GM23338 (cell line): ENCODE results near the gene ZBTB37. TPM values are rescaled to one million over a fixed set of nuclear protein-coding genes. Genes with fewer than 3 reads are reported as not detected.
A peak's percentile ranks its signal among the peaks of the same experiment; 100 is the strongest.

ENCODE experiments used
- ATAC-seq: fragments of 200-7000 bp; cut with Tn5 transposase; 3 replicates; pipeline ENCODE4 v1.9.1; 2020
- DNase-seq: peaks from one replicate; pipeline ENCODE4 v3.0.0-alpha.2; 2015; ENCODE audit warnings: low spot score
- H2AFZ ChIP-seq: fragments of 200-600 bp; sonication (generic); 2 replicates; pipeline ENCODE4 v1.8.0; 2016; ENCODE audit warnings: antibody characterized with exemption, mild to moderate bottlenecking, moderate library complexity
- H3F3A ChIP-seq: fragments of 200-600 bp; sonication (generic); replicated peaks from 2 replicates; pipeline ENCODE4 v1.8.0; 2017; ENCODE audit warnings: antibody characterized with exemption, mixed run types, low read depth
- H3K27ac ChIP-seq: fragments of 200-600 bp; sonication (generic); 2 replicates; pipeline ENCODE4 v1.6.1; 2016; ENCODE audit warnings: low read depth
- H3K27me3 ChIP-seq: fragments of 200-600 bp; sonication (generic); 2 replicates; pipeline ENCODE4 v1.8.0; 2016; ENCODE audit warnings: mild to moderate bottlenecking, mixed run types, moderate library complexity; ENCODE audit not compliant: insufficient read depth
- H3K36me3 ChIP-seq: fragments of 200-600 bp; sonication (generic); 2 replicates; pipeline ENCODE4 v1.8.0; 2016; ENCODE audit warnings: mild to moderate bottlenecking; ENCODE audit not compliant: insufficient read depth
- H3K4me1 ChIP-seq: fragments of 200-600 bp; sonication (generic); 2 replicates; pipeline ENCODE4 v1.8.0; 2016; ENCODE audit warnings: mild to moderate bottlenecking, moderate library complexity; ENCODE audit not compliant: insufficient read depth
- H3K4me2 ChIP-seq: fragments of 200-600 bp; sonication (generic); 2 replicates; pipeline ENCODE4 v1.7.1; 2017; ENCODE audit warnings: mixed run types
- H3K4me3 ChIP-seq: fragments of 200-600 bp; sonication (generic); 2 replicates; pipeline ENCODE4 v1.6.1; 2016; ENCODE audit warnings: mixed run types
- H3K79me2 ChIP-seq: fragments of 200-600 bp; sonication (generic); replicated peaks from 2 replicates; pipeline ENCODE4 v1.8.0; 2017; ENCODE audit warnings: mild to moderate bottlenecking; ENCODE audit not compliant: insufficient read depth
- H3K9me2 ChIP-seq: fragments of 200-600 bp; sonication (generic); 2 replicates; pipeline ENCODE4 v1.8.0; 2017; ENCODE audit not compliant: insufficient read depth
- H4K20me1 ChIP-seq: fragments of 200-600 bp; sonication (generic); replicated peaks from 2 replicates; pipeline ENCODE4 v1.8.0; 2017; ENCODE audit warnings: mild to moderate bottlenecking; ENCODE audit not compliant: insufficient read depth
- H3K27ac Mint-ChIP-seq: 2 replicates; pipeline ENCODE4 v1.8.0; 2020; ENCODE audit warnings: inconsistent platforms, mild to moderate bottlenecking, moderate library complexity, mixed read lengths
- H3K27me3 Mint-ChIP-seq: 3 replicates; pipeline ENCODE4 v1.8.0; 2022; ENCODE audit warnings: low read depth, mild to moderate bottlenecking, moderate library complexity, mixed read lengths, inconsistent platforms; ENCODE audit not compliant: insufficient read depth, poor library complexity
- H3K36me3 Mint-ChIP-seq: 3 replicates; pipeline ENCODE4 v1.8.0; 2021; ENCODE audit warnings: low read depth, mild to moderate bottlenecking, inconsistent platforms, moderate library complexity, mixed read lengths
- H3K4me1 Mint-ChIP-seq: 3 replicates; pipeline ENCODE4 v1.8.0; 2020; ENCODE audit warnings: mild to moderate bottlenecking, inconsistent platforms, mixed read lengths
- H3K4me3 Mint-ChIP-seq: 3 replicates; pipeline ENCODE4 v1.8.0; 2021; ENCODE audit warnings: moderate library complexity, mild to moderate bottlenecking, inconsistent platforms, mixed read lengths
- H3K9me3 Mint-ChIP-seq: 3 replicates; pipeline ENCODE4 v1.8.0; 2020; ENCODE audit warnings: moderate library complexity, mild to moderate bottlenecking, inconsistent platforms, mixed read lengths
- CREB1 ChIP-seq: fragments of 250-450 bp; sonication (Bioruptor Pico); IDR thresholded peaks from 2 replicates; pipeline ENCODE4 v1.5.0; 2020; ENCODE audit warnings: low read depth, mild to moderate bottlenecking, moderate library complexity
- CTCF ChIP-seq, 2 experiments: fragments of 200-600 bp in 1 of 2; sonication (generic) in 1 of 2; conservative IDR thresholded peaks; 2 replicates each; pipeline versions ENCODE4 v1.5.1 to v1.6.1; 2016 to 2017; ENCODE audit warnings: antibody characterized with exemption in 2 of 2, low read depth in 2 of 2, mild to moderate bottlenecking in 2 of 2, moderate library complexity in 1 of 2
- EZH2 ChIP-seq: fragments of 200-600 bp; sonication (generic); IDR thresholded peaks from one replicate; pipeline ENCODE4 v1.8.0; 2017; ENCODE audit warnings: antibody characterized with exemption, mild to moderate bottlenecking, low read depth; ENCODE audit not compliant: unreplicated experiment
- EZH2phosphoT487 ChIP-seq: fragments of 200-600 bp; sonication (generic); IDR thresholded peaks from one replicate; pipeline ENCODE4 v1.8.1; 2018; ENCODE audit warnings: antibody characterized with exemption; ENCODE audit not compliant: unreplicated experiment
- JUNB ChIP-seq: IDR thresholded peaks from one replicate; pipeline ENCODE4 v1.6.1; 2016; ENCODE audit warnings: antibody characterized with exemption; ENCODE audit not compliant: unreplicated experiment
- NANOG ChIP-seq: IDR thresholded peaks from 2 replicates; pipeline ENCODE4 v1.6.1; 2016; ENCODE audit warnings: antibody characterized with exemption, borderline replicate concordance
- POLR2AphosphoS5 ChIP-seq: IDR thresholded peaks from 2 replicates; pipeline ENCODE4 v1.6.1; 2016; ENCODE audit warnings: antibody characterized with exemption, low read depth
- ZNF114 ChIP-seq: fragments of 250-450 bp; sonication (Bioruptor Pico); IDR thresholded peaks from 2 replicates; pipeline ENCODE4 v1.5.0; 2020; ENCODE audit warnings: mild to moderate bottlenecking, moderate library complexity
- ZNF331 ChIP-seq: fragments of 250-450 bp; sonication (Bioruptor Pico); IDR thresholded peaks from 2 replicates; pipeline ENCODE4 v1.5.0; 2020; ENCODE audit warnings: low read depth, mild to moderate bottlenecking, moderate library complexity
- polyA plus RNA-seq: library from polyadenylated mRNA; unstranded; fragments of >200 nt; fragmentation: Nextera tagmentation; extraction: Ambion mirVana; gene quantifications from 2 replicates; pipeline ENCODE4 v1.2.1, GENCODE V29; 2016
- total RNA-seq: library from RNA; depleted of rRNA; stranded (reverse); fragments of >200 nt; shearing (Covaris generic); gene quantifications from 2 replicates; pipeline ENCODE4 v1.2.3, GENCODE V29; 2014
- TF ChIP-seq, protein P1 (sequence below): IDR thresholded peaks from one replicate; pipeline ENCODE4 v1.6.1; 2018; ENCODE audit warnings: antibody characterized with exemption; ENCODE audit not compliant: unreplicated experiment
- TF ChIP-seq, protein P2 (sequence below): fragments of 250-450 bp; sonication (Bioruptor Pico); IDR thresholded peaks from 2 replicates; pipeline ENCODE4 v1.5.0; 2020; ENCODE audit warnings: mild to moderate bottlenecking, moderate library complexity
- TF ChIP-seq, protein P3 (sequence below): IDR thresholded peaks from 2 replicates; pipeline ENCODE4 v1.6.1; 2016; ENCODE audit warnings: antibody characterized with exemption

Gene ZBTB37
- total and polyA plus RNA-seq, 2 experiments from 2014 or later, result 2.7 to 15.8 TPM

DNA sequence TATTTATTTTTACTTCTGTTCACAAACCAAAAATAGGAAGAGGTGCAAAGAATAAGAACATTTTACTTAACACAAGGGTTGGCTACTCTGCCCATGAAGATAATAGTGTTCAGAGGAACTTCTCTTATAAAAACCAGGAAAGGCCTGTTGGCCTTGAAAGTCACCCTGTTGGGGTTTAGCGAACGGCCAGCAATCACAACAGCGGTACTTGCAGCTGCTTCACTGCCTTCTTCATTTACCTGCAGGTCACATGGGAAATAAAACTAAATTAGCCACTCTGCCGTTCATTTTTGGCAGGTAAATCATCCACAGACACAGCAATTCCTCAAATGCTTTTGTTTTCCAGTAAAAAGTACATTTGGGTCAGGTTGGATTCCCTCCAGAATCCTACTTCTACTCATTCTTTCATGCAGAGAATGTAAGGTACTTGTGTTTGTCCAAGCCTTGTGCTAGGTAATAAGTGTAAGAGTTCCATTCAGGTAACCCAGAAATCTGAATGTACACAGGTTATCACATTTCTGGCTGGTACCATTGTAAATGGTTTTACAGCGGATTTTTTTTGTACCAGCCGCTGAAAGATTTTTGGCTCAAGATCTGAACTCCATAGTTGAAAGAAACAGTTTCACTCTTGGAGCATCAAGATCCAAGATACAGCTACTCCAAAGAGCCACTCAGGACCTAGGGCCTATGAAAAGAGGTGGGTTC is 35.8 kb downstream of the ZBTB37 start:
- Mint-ChIP-seq H3K9me3 (no peaks in the 10 kb centered on the region), H3K36me3 (no peaks in the 10 kb centered on the region), H3K27me3 (no peaks in the 10 kb centered on the region), H3K27ac (peak overlapping the region; percentile 58; the same call in 1 of the 2 replicates), H3K4me1 (peaks cover 35% of the 10 kb centered on the region), H3K4me3 (no peak overlapping the region)
- TF ChIP-seq ZNF114 (CRISPR knock-in tag) (no peak), EZH2phosphoT487 (no peak), EZH2 (no peak), POLR2AphosphoS5 (no peak), CTCF (conservative IDR thresholded peaks at IDR 0.05; ENCODE audit: low read depth in 2 of 2) (no peak), CREB1 (no peak), NANOG (no peak), JUNB (no peak), ZNF331 (CRISPR knock-in tag) (no peak)
- TF ChIP-seq, protein P1, sequence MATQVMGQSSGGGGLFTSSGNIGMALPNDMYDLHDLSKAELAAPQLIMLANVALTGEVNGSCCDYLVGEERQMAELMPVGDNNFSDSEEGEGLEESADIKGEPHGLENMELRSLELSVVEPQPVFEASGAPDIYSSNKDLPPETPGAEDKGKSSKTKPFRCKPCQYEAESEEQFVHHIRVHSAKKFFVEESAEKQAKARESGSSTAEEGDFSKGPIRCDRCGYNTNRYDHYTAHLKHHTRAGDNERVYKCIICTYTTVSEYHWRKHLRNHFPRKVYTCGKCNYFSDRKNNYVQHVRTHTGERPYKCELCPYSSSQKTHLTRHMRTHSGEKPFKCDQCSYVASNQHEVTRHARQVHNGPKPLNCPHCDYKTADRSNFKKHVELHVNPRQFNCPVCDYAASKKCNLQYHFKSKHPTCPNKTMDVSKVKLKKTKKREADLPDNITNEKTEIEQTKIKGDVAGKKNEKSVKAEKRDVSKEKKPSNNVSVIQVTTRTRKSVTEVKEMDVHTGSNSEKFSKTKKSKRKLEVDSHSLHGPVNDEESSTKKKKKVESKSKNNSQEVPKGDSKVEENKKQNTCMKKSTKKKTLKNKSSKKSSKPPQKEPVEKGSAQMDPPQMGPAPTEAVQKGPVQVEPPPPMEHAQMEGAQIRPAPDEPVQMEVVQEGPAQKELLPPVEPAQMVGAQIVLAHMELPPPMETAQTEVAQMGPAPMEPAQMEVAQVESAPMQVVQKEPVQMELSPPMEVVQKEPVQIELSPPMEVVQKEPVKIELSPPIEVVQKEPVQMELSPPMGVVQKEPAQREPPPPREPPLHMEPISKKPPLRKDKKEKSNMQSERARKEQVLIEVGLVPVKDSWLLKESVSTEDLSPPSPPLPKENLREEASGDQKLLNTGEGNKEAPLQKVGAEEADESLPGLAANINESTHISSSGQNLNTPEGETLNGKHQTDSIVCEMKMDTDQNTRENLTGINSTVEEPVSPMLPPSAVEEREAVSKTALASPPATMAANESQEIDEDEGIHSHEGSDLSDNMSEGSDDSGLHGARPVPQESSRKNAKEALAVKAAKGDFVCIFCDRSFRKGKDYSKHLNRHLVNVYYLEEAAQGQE, result no peak
- TF ChIP-seq, protein P2, sequence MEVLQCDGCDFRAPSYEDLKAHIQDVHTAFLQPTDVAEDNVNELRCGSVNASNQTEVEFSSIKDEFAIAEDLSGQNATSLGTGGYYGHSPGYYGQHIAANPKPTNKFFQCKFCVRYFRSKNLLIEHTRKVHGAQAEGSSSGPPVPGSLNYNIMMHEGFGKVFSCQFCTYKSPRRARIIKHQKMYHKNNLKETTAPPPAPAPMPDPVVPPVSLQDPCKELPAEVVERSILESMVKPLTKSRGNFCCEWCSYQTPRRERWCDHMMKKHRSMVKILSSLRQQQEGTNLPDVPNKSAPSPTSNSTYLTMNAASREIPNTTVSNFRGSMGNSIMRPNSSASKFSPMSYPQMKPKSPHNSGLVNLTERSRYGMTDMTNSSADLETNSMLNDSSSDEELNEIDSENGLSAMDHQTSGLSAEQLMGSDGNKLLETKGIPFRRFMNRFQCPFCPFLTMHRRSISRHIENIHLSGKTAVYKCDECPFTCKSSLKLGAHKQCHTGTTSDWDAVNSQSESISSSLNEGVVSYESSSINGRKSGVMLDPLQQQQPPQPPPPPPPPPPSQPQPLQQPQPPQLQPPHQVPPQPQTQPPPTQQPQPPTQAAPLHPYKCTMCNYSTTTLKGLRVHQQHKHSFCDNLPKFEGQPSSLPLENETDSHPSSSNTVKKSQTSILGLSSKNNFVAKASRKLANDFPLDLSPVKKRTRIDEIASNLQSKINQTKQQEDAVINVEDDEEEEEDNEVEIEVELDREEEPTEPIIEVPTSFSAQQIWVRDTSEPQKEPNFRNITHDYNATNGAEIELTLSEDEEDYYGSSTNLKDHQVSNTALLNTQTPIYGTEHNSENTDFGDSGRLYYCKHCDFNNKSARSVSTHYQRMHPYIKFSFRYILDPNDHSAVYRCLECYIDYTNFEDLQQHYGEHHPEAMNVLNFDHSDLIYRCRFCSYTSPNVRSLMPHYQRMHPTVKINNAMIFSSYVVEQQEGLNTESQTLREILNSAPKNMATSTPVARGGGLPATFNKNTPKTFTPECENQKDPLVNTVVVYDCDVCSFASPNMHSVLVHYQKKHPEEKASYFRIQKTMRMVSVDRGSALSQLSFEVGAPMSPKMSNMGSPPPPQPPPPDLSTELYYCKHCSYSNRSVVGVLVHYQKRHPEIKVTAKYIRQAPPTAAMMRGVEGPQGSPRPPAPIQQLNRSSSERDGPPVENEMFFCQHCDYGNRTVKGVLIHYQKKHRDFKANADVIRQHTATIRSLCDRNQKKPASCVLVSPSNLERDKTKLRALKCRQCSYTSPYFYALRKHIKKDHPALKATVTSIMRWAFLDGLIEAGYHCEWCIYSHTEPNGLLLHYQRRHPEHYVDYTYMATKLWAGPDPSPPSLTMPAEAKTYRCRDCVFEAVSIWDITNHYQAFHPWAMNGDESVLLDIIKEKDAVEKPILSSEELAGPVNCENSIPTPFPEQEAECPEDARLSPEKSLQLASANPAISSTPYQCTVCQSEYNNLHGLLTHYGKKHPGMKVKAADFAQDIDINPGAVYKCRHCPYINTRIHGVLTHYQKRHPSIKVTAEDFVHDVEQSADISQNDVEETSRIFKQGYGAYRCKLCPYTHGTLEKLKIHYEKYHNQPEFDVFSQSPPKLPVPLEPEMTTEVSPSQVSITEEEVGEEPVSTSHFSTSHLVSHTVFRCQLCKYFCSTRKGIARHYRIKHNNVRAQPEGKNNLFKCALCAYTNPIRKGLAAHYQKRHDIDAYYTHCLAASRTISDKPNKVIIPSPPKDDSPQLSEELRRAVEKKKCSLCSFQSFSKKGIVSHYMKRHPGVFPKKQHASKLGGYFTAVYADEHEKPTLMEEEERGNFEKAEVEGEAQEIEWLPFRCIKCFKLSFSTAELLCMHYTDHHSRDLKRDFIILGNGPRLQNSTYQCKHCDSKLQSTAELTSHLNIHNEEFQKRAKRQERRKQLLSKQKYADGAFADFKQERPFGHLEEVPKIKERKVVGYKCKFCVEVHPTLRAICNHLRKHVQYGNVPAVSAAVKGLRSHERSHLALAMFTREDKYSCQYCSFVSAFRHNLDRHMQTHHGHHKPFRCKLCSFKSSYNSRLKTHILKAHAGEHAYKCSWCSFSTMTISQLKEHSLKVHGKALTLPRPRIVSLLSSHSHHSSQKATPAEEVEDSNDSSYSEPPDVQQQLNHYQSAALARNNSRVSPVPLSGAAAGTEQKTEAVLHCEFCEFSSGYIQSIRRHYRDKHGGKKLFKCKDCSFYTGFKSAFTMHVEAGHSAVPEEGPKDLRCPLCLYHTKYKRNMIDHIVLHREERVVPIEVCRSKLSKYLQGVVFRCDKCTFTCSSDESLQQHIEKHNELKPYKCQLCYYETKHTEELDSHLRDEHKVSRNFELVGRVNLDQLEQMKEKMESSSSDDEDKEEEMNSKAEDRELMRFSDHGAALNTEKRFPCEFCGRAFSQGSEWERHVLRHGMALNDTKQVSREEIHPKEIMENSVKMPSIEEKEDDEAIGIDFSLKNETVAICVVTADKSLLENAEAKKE (CRISPR knock-in tag), result no peak
- TF ChIP-seq, protein P3, sequence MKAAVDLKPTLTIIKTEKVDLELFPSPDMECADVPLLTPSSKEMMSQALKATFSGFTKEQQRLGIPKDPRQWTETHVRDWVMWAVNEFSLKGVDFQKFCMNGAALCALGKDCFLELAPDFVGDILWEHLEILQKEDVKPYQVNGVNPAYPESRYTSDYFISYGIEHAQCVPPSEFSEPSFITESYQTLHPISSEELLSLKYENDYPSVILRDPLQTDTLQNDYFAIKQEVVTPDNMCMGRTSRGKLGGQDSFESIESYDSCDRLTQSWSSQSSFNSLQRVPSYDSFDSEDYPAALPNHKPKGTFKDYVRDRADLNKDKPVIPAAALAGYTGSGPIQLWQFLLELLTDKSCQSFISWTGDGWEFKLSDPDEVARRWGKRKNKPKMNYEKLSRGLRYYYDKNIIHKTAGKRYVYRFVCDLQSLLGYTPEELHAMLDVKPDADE, result no peak
- DNase-seq (no peak), ATAC-seq (no peak)
- H3F3A ChIP-seq, result no peaks in the 10 kb centered on the region; the same call in 1 of the 2 replicates
- no peaks in the 10 kb centered on the region for H4K20me1 ChIP-seq
- H3K4me3 ChIP-seq, result no peak overlapping the region
- peaks cover 3% of the 10 kb centered on the region; the same call in 1 of the 2 replicates for H3K9me2 ChIP-seq
- no peak overlapping the region for H3K4me2 ChIP-seq
- H2AFZ ChIP-seq, result no peak overlapping the region
- H3K27ac ChIP-seq, result no peak overlapping the region
- no peaks in the 10 kb centered on the region for H3K79me2 ChIP-seq
- H3K4me1 ChIP-seq, result peaks cover 34% of the 10 kb centered on the region
- H3K27me3 ChIP-seq, result no peaks in the 10 kb centered on the region
- no peaks in the 10 kb centered on the region for H3K36me3 ChIP-seq
